HS-5 (cell line): ENCODE measurements around the gene HSF2BP.
"Not testable (repeated sequence)": the region's sequence is repeated elsewhere in the genome, so short reads cannot be mapped to it uniquely, and the experiment has no call there.

Experiments used
- DNase-seq: peaks from one replicate; pipeline ENCODE4 v3.0.0-alpha.2; 2012; ENCODE audit warnings: low read depth

HSF2BP gene

DNA sequence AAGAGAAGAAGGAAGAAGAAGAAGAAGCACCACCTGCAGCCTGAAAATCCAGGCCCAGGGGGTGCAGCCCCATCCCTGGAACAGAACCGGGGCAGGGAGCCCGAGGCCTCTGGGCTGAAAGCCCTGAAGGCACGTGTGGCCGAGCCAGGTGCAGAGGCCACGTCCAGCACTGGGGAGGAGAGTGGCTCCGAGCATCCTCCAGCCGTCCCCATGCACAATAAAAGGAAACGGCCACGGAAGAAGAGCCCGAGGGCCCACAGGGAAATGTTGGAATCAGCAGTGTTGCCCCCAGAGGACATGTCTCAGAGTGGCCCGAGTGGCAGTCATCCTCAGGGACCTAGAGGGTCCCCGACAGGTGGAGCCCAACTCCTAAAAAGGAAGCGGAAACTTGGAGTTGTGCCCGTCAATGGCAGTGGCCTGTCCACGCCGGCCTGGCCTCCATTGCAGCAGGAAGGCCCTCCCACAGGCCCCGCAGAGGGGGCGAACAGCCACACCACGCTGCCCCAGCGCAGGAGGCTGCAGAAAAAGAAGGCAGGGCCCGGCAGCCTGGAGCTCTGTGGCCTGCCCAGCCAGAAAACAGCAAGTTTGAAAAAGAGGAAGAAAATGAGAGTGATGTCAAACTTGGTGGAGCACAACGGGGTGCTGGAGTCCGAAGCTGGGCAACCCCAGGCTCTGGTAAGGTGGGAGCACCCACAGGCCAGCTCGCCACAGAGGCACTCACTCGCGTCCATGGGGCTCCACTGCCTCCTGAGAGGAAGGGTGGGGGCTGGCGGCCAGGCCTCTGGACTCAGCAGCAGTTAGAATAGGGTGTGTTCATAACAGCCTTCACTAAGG, 28.5 kb upstream of the HSF2BP start:
- no peak for DNase-seq

DNA sequence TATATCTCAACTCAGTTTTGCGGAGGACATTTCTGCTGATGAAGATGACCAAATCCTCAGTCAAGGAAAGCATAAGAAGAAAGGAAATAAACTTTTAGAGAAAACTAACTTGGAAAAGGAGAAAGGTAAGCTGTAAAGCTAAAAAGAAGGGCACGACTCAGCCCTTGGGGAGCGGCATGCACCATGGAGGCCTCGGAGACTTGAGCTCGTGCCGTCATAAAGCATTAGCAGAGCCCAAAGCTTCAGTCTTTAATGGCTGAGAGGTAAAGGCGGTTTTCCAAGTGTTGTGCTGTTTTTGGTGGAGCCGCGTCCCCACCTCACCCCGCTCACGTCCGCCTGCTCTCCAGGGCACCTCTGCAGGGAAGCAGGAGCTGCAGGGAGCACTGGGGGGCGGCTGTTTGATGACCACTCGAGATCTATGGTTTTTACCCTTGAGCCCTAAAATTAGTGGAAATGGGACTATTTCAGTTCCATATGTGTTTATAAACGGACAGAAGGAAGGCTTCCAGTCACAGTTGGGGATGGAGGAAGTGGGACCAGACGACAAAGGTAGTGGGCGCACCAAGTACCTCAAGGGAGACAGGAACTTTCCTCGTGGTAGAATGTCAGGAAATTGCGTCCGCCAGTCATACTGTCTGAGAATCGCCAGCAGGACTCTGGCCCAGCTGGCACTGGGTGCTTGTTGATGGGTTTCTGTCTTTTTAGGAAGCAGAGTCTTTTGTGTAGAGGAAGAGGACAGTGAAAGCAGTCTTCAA, 27.7 kb upstream of the HSF2BP start:
- no peak for DNase-seq

DNA sequence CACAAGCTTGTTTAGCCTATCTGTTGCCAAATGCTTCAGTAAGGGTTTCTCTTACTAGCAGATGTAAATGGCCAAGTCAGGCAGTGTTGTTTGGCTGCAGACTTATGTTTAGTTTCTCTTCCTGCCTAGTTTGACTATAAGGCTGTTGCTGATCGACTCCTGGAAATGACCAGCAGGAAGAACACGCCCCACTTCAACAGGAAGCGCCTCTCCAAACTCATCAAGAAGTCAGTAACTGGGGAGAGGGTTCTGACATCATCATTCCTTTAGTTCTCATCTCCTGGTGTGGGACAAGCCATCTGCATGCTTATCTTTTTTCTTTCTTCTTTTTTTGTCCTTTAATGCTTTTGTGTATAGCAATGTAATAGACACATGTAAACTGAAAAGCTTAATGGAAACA, 25.1 kb upstream of the HSF2BP start:
- no peak for DNase-seq

DNA sequence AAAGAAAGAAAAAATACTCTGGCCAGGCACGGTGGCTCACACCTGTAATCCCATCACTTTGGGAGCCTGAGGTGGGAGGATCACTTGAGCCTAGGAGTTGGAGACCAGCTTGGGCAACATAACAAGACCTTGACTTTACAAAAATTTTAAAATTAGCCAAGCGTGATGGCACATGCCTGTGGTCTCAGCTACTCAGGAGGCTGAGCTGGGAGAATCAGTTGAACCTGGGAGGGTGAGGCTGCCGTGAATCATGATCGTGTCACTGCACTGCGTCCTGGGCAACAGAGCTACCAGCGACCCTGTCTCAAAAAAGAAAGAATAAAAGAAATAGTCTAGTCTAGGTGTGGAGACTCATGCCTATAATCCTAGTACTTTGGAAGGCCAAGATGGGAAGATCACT, 22.4 kb upstream of the HSF2BP start:
- no peak for DNase-seq

DNA sequence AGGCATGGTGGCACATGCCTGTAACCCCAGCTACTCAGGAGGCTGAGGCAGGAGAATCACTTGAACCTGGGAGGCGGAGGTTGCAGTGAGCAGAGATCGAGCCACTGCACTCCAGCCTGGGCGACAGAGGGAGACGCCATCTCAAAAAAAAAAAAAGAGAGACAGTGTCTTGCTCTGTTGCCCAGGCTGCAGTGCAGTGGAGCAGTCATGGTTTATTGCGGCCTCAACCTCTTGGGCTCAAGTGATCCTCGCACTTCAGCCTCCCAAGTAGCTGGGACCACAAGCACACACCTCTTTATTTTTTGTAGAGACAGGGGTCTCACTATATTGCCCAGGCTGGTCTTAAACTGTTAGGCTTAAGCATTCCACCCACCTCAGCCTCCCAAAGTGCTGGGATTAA, 21.1 kb upstream of the HSF2BP start:
- not testable (repeated sequence) for DNase-seq

DNA sequence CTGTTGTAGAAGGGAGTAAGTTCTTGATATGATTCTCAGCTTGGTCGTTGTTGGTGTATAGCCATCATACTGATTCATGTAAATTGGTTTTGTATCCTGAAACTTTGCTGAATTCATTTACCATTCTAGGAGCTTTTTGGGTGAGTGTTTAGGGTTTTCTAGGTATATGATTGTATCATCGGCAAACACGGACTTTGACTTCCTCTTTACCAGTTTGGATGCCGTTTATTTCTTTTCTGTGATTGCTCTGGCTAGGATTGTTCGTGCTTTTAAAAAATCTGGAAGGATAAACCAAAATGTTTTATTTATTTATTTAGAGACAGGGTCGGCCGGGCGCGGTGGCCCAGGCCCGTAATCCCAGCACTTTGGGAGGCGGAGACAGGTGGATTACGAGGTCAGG, 20.7 kb upstream of the HSF2BP start:
- no peak for DNase-seq

- DNase-seq = no peak
These were observed 17.1 kb upstream of the HSF2BP start for GRCh38 chr21:43676391-43676790.

DNA sequence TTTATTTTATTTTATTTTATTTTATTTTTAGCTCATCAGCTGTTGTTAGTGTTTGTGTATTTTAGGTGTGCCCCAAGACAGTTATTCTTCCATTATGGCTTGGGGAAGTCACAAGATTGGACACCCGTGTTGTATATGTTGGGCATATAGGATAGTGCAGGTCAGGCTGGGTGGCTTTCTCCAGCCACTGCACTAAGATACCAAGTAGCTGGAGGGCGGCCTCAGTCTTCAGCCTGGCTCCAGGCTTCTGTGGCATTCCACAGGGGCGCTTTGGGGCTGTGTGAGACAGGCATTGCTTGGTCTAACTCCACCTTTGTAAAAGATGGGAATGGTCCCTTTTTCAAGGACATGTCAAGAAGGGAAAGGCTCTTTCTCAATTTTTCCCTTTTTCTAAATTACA, 16.6 kb upstream of the HSF2BP start:
- no peak for DNase-seq

DNA sequence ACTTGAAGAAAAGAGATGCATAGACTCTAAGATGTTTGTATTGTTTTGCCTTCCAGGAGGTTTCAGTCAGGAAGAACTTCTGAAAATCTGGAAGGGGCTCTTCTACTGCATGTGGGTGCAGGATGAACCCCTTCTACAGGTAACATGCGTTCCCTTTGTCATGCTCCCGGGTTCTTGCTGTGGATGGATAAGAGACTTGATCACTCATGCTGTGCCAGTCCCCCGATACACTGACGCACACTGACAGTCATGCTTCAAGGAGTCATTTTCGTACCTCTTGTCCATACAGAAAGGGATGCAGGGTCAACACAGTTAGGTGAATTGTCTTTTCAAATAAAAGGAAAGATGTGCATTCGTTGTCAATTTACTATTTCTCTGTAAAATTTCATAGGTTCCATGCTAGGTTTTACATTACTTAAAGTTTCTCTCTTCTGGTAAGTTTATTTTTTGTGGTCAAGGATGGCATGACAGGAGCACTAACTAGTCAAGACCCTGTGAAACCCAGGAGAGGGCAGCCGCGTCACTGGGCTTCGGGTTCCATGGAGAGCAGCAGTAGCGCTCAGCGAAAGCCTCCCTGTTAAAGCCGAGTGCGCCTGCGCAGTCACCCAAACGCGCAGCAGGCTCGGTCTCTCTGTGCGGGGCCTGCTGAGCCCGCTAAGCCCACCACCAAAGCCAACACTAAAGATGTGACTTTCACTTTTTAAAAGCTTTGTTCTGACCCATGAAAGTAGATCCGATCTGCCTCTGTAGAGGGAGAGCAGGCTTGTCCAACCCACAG, 10.7 kb upstream of the HSF2BP start:
- no peak for DNase-seq

GRCh38 chr21:43667191-43667904, 8.1 kb upstream of the HSF2BP start:
- peak; percentile 80 for DNase-seq

DNA sequence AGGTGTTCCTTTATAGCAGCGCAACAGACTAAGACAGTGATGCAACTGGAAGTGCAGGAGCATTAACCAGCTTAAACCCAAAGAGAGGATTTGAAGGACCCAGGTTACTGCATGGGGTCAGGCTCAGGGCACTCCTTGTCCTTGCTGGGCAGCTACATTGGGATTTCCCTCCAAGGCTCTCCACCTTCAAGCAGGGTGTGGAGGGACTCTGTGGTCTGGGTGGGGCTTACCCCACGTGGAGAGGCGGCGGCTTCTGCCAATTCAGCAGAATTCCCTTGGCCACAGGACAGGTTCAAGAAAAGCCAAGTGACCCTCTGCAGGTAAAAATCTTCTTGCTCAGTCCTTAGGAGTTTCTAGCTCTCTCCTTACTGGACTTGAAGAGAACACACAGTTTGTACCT, 6.6 kb upstream of the HSF2BP start:
- DNase-seq = no peak

- DNase-seq = no peak
These were observed 5.1 kb upstream of the HSF2BP start for GRCh38 chr21:43664358-43664757.

GRCh38 chr21:43663033-43663432, 3.7 kb upstream of the HSF2BP start:
- no peak for DNase-seq

DNA sequence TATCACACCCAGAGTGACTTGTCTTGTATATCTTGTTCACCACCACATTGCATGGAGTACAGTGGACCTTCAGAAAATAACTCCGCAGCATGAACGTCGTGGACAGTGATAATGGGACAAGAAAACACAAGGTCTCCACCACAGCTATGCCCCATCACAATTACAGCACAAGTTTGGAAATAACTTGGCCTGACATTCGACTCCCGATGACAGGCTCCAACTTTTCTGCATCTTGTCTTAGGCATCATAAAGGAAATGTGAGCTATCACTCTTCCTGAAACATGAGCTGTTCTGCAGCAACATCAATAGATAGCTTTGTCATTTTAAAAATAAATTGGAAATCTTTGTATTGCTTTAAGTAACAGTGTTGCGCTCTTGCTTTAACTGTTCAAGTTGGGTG, 3.0 kb upstream of the HSF2BP start:
- DNase-seq = no peak

- DNase-seq = no peak
These were observed 536 bp downstream of the HSF2BP start for GRCh38 chr21:43658769-43659135.

DNA sequence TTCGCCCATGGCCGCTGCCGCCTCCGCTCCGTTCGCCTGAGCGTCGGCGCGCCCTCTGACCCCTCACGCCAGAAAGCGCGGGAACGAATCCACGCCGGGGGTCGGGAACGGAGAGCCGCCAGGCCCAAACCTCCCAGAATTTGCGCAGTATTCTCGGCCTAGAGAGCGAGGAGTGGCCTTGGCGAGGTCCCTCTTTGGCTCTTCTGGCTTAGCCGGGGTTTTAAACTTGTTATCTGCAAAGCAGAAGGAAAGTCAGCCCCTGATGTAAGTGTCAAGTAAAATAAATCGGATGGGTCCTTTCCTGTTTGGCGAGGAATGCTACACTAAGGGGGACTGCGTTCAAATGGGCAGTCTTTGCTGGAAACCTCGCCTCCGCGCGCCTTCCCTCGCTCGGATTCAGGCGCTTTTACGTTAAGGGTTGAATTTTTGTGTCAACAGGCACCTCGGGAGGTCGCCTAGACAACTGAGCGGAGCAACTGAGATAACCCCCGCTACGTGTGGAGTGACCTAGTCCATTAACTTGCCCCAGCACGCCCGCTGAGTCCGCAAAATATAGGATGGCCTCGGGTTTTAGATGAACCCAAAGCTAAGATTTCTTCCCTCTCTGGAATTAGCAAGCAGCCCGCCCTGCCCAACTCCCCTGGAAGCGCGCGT, 1.1 kb downstream of the HSF2BP start:
- DNase-seq = no peak

DNA sequence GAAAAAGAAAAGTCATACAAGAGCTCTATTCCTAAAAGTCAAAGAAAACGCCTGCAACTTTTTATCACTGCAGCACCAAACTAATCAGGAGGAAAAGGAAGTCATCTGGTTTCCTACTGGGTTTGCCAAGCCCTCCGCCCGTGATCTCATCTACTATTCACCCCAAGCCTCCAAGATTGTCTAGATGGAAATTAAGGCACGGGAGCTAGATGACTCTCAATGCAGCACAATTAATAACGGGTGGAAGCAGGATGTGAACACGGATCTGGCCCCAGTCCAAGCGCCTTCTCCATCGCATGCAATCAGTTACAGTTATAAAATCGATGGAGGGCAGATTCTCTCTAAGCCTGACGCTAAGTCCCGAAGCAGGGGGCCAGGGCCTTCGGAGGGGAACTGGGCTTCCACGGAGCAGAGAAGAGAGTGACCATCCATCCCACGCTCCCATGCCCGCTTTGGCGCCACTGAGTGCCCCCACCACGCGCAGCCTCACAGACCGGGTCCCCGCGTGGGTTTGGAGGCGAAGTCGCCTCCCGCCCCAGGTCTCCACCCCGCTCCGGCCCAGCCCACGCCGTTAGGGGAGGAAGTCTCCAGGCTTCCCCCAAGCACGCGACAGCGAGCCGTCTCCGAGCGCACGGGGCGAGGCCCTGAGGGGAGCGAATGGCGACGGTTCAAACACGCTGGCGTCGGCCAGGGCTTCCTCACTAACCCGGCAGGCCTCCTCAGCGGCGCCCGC, 1.8 kb downstream of the HSF2BP start:
- DNase-seq = no peak

DNA sequence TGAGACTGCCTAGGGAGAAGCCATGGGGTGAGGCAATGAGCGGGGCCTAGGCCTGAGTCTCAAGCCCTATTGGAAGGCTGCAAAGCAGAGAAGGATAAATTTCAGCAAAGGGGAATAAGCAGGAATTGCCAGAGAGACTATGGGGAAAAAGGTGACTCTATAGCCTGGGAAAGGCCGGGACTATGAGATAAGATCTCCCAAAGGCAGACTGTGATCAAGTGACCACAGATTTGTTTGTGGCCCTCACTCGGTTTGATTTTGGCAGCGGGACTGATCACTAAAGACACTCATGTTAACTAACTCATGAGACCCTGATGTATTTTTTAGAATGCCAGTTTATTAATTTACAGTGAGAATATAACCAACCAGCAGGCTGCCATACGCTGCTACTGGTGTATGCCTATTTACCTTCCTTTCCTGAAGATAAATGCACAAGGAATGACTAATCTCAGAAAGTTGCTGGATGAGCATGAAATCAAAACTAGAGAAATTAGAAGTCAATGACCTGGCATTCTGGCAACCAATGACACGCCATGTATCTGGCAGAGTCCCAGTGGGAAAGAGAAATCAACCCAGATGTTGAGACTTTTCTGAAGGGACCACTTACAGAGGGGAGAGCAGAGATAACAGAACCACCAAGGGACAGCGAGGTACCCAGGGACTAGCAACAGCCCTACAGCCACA, 4.3 kb downstream of the HSF2BP start:
- DNase-seq = no peak

- no peak for DNase-seq
These were observed 5.7 kb downstream of the HSF2BP start for GRCh38 chr21:43653626-43654025.

DNA sequence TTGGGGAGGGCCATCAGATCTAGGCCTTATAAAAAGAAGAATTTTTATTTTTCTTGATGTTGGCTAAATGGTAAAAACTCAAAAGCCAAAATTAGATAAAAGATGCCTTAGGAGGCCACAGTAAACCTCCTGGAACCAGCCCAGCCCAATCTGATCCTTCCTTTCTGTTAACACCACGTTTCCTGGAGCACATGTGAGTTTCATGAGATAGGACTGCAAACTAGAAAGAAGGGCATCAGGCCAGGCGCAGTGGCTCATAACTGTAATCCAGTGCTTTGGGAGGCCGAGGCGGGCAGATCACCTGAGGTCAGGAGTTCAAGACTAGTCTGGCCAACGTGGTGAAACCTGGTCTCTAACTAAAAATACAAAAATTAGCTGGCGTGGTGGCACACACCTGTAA, 6.7 kb downstream of the HSF2BP start:
- no peak for DNase-seq
